ENCODE measurements around the gene CSNK1G2.

GRCh38 chr19:1938071-1938470, 2.9 kb upstream of the CSNK1G2 start:
- TF ChIP-seq CTCF (IDR thresholded peaks at IDR 0.05) (no peak), EZH2 (IDR thresholded peaks at IDR 0.05; ENCODE audit: borderline replicate concordance, insufficient read depth, low read depth, low read length, poor library complexity, severe bottlenecking) (no peak)
